ENCODE measurements around the gene ERMARD.

ERMARD gene

DNA sequence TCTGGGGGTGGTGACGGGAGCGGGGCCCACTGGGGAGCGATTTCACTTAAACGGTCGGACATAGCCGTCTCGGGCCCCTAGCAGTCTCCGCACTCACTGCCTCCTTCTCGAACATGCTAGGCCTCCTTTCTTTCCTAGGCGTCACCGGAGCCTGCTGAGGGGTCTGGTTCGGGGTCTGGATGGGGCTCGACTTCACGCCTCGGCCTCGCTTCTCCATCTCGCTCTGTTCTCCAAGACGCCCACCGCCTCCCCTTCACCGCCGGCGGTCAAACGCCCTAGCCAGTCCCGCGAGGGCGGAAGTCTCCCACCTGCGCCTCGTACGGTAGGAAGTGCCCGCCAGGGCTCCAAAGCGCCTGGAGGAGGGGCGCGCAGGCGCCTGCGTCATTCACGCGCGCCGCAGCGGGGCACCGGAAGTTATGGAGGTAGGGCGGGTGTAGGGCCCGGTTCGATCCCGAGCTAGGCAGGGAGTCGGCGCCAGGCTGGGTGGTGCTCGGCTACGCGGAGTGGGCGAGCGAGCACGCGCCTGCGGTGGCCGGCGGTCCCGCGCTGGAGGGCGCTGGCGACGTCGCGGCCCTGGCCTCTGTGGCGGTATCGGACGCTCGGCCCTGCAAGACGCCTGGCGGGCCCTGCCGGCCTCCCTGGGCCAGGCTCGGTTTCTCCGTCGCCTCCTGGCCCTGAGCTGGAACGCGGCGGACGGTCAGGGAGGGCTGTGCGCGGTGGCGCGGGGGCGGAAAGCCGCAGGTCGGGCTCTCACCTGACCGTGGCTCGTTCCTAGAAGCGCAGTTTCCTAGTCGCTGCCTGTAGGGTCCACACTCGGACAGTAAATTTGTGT is at the start of gene ERMARD, which contains the start of gene DYNLT2:
ERMARD (plus strand) TSS at position 381 of the 832 bp plus-strand sequence; CDS start at position 417, 36 bp downstream.
DYNLT2 (minus strand) TSS at position 331 of the 832 bp plus-strand sequence; CDS start at position 217, 114 bp downstream.
- H3K9me3 ChIP-seq (ENCODE audit: insufficient read depth, low read length), result no peaks in the 10 kb centered on the region
- H3K9ac ChIP-seq (ENCODE audit: low read length), result peak within 1 kb of the TSS; percentile 95
- H3K27me3 ChIP-seq (ENCODE audit: low read depth, low read length), result no peaks in the 10 kb centered on the region
- H2AFZ ChIP-seq (ENCODE audit: low read depth, low read length), result peak within 1 kb of the TSS; percentile 81; the same call in 1 of the 2 replicates
- TF ChIP-seq EZH2phosphoT487 (IDR thresholded peaks at IDR 0.05; ENCODE audit: low read depth), result no peak
- TF ChIP-seq, protein P1, sequence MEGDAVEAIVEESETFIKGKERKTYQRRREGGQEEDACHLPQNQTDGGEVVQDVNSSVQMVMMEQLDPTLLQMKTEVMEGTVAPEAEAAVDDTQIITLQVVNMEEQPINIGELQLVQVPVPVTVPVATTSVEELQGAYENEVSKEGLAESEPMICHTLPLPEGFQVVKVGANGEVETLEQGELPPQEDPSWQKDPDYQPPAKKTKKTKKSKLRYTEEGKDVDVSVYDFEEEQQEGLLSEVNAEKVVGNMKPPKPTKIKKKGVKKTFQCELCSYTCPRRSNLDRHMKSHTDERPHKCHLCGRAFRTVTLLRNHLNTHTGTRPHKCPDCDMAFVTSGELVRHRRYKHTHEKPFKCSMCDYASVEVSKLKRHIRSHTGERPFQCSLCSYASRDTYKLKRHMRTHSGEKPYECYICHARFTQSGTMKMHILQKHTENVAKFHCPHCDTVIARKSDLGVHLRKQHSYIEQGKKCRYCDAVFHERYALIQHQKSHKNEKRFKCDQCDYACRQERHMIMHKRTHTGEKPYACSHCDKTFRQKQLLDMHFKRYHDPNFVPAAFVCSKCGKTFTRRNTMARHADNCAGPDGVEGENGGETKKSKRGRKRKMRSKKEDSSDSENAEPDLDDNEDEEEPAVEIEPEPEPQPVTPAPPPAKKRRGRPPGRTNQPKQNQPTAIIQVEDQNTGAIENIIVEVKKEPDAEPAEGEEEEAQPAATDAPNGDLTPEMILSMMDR (IDR thresholded peaks at IDR 0.05; ENCODE audit: low read depth, low read length), result no peak
- peak within 1 kb of the TSS; percentile 94 for H3K4me2 ChIP-seq (ENCODE audit: low read length)
- H4K20me1 ChIP-seq (ENCODE audit: insufficient read depth, low read length), result no peaks in the 10 kb centered on the region
- peaks cover 18% of the 10 kb centered on the region for H3K36me3 ChIP-seq (replicated peaks; ENCODE audit: low read depth, low read length)
- peaks cover 14% of the 10 kb centered on the region for H3K4me1 ChIP-seq (ENCODE audit: low read length)
- peak within 1 kb of the TSS; percentile 66 for H3K27ac ChIP-seq (ENCODE audit: low read length)
- H3K79me2 ChIP-seq (ENCODE audit: low read length), result peaks cover 35% of the 10 kb centered on the region
- H3K4me3 ChIP-seq (ENCODE audit: low read length), result peak within 1 kb of the TSS; percentile 98

DNA sequence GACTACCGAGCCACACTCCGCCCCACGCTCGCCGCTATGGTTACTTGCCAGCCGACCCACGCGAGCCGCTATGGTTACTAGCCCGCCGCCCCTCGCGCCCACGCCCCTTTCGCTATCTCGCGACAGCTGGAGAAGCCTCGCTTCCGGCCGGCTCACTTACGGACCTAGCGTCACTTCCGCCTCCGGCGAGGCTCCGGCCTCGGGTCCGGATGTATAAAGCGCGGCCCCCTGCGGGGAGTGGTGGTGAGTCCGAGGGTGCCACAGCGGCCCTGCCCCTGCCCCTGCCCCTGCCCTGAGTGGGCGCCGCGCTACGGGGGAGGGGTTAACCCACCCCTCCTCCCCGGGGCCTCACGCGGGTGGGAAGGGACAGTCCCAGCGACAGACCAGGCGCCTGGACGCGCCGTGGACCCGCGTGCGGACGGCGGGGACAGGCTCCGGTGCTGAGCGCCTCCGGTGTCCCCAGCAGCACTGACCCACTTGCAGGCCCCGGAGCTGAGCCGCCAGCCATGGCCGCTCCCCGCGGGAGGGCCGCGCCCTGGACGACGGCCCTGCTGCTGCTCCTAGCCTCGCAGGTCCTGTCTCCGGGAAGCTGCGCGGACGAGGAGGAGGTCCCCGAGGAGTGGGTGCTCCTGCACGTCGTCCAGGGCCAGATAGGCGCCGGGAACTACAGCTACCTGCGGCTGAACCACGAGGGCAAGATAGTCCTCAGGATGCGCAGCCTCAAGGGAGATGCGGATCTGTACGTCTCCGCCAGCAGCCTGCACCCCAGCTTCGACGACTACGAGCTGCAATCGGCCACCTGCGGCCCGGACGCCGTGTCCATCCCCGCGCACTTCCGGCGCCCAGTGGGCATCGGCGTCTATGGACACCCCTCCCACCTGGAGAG is 49.2 kb upstream of the ERMARD start, which contains the start of the genes C6orf120 and WDR27:
C6orf120 (plus strand) TSS at position 173 of the 886 bp plus-strand sequence; CDS start at position 507, 334 bp downstream.
WDR27 (minus strand) TSS at position 76 of the 886 bp plus-strand sequence. CDS start 13,024 bp downstream, outside the sequence.
- H3K27ac ChIP-seq (ENCODE audit: low read length), result peak within 1 kb of the TSS; percentile 70
- no peak for TF ChIP-seq EZH2phosphoT487 (IDR thresholded peaks at IDR 0.05; ENCODE audit: low read depth)
- TF ChIP-seq, protein P1 (IDR thresholded peaks at IDR 0.05; ENCODE audit: low read depth, low read length), result 0 out of 2 replicates have a peak, but pooled peaks have one; percentile 6
- H3K4me1 ChIP-seq (ENCODE audit: low read length), result peaks cover 22% of the 10 kb centered on the region
- no peaks in the 10 kb centered on the region for H3K27me3 ChIP-seq (ENCODE audit: low read depth, low read length)
- H3K9ac ChIP-seq (ENCODE audit: low read length), result peak within 1 kb of the TSS; percentile 94
- peaks cover 60% of the 10 kb centered on the region for H3K79me2 ChIP-seq (ENCODE audit: low read length)
- H3K4me2 ChIP-seq (ENCODE audit: low read length), result peak within 1 kb of the TSS; percentile 96
- H3K4me3 ChIP-seq (ENCODE audit: low read length), result peak within 1 kb of the TSS; percentile 97
- no peaks in the 10 kb centered on the region for H3K9me3 ChIP-seq (ENCODE audit: insufficient read depth, low read length)
- peaks cover 3% of the 10 kb centered on the region for H3K36me3 ChIP-seq (replicated peaks; ENCODE audit: low read depth, low read length)
- H2AFZ ChIP-seq (ENCODE audit: low read depth, low read length), result peak within 1 kb of the TSS; percentile 72; the same call in 1 of the 2 replicates
- H4K20me1 ChIP-seq (ENCODE audit: insufficient read depth, low read length), result 0 out of 2 replicates have a peak, but pooled peaks cover 17% of the 10 kb centered on the region

DNA sequence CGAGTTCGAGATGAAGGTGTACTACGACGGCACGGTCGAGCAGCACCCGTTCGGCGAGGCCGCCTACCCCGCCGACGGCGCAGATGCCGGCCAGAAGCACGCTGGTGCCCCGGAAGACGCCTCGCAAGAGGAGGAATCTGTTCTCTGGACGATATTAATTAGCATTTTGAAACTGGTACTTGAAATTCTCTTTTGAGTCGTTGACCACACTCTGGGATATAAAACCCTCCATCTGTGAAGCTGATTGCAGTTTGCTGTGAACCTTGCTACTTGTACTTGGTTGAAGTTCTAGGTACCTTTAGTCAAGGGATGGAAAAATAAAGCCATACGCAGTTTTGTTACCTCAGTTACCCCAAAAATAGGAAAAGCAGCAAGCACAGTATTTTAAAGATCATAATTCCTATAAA is 48.6 kb upstream of the ERMARD start:
- H2AFZ ChIP-seq (ENCODE audit: low read depth, low read length), result no peak overlapping the region

More for the DNA sequence above, 48.6 kb upstream of the ERMARD start:
- 0 out of 2 replicates have a peak, but pooled peaks cover 17% of the 10 kb centered on the region for H4K20me1 ChIP-seq (ENCODE audit: insufficient read depth, low read length)
- H3K79me2 ChIP-seq (ENCODE audit: low read length), result peaks cover 60% of the 10 kb centered on the region
- TF ChIP-seq, protein P1 (IDR thresholded peaks at IDR 0.05; ENCODE audit: low read depth, low read length), result no peak
- no peak for TF ChIP-seq EZH2phosphoT487 (IDR thresholded peaks at IDR 0.05; ENCODE audit: low read depth)
- no peaks in the 10 kb centered on the region for H3K9me3 ChIP-seq (ENCODE audit: insufficient read depth, low read length)
- H3K36me3 ChIP-seq (replicated peaks; ENCODE audit: low read depth, low read length), result peaks cover 3% of the 10 kb centered on the region
- peak overlapping the region; percentile 96 for H3K4me2 ChIP-seq (ENCODE audit: low read length)
- H3K4me1 ChIP-seq (ENCODE audit: low read length), result peaks cover 22% of the 10 kb centered on the region
- peak overlapping the region; percentile 70 for H3K27ac ChIP-seq (ENCODE audit: low read length)
- H3K9ac ChIP-seq (ENCODE audit: low read length), result peak overlapping the region; percentile 94
- no peaks in the 10 kb centered on the region for H3K27me3 ChIP-seq (ENCODE audit: low read depth, low read length)
- peak overlapping the region; percentile 97 for H3K4me3 ChIP-seq (ENCODE audit: low read length)

Measured in OCI-LY3 (cell line).